GM12874 (cell line): ENCODE results near the gene MPST.

ENCODE experiments used
- CTCF ChIP-seq: IDR thresholded peaks from 2 replicates; pipeline ENCODE4 v1.5.1; 2011; ENCODE audit warnings: low read depth, mild to moderate bottlenecking, control low read depth, low read length, moderate library complexity; ENCODE audit not compliant: insufficient read depth

The MPST gene

GRCh38 chr22:36997746-36998145, 21.8 kb upstream of the MPST start:
- TF ChIP-seq CTCF: no peak

DNA sequence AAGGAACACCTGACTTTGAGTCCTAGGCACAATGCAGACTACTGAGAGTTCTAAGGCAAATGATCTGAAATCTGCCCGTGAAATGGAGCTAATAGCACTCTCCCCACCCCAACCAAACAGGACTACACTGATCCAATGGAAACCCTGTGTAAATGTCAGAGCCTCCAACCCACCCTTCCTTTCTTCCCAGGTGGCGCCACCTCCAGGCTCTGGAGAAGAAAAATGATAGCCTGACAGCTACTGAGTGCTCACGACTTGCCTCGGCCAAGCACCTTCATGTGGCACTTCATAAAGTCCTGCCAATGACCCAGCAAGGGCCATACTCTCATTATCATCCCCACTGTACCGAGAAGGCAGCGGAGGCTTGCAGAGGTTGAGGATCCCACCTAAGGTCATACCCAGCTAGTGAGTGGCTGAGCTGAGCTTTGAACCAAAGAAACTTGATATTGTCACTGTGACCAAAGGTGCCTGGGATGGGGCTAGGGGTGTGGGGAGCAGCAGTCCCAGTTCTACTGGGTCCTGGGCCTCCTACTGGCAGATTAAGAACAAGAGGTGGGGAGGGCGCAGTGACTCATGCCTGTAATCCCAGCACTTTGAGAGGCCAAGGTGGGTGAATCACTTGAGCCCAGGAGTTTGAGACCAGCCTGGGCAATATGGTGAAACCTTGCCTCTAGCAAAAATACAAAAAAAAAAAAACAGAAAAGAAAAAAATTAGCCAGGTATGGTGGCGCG, 20.8 kb upstream of the MPST start:
- 0 out of 2 replicates have a peak, but pooled peaks have one; percentile 17 for TF ChIP-seq CTCF

- no peak for TF ChIP-seq CTCF
Measured at GRCh38 chr22:36999463-36999862, 20.1 kb upstream of the MPST start.

- TF ChIP-seq CTCF: no peak
Measured at GRCh38 chr22:37000676-37001534, 18.6 kb upstream of the MPST start.

DNA sequence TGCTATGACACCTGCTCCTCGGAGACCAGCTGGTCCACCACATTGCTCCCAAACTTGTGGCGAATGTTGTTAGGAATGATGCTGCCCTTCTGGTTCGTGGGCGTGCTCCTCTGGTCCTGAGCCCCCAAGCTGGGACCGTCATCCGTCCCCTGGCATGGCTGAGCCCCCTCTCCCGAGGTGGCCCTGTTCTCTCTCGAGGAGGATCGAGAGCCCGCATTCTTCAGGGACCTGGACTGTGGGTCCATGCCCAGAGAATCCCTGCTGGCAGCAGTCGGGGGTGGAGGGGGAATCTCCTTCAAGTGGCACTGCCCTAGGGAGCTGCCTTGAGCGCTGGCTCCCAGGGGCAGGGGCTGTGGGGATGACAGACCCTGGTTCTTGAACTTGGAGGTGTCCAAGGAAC, 17.7 kb upstream of the MPST start:
- no peak for TF ChIP-seq CTCF

DNA sequence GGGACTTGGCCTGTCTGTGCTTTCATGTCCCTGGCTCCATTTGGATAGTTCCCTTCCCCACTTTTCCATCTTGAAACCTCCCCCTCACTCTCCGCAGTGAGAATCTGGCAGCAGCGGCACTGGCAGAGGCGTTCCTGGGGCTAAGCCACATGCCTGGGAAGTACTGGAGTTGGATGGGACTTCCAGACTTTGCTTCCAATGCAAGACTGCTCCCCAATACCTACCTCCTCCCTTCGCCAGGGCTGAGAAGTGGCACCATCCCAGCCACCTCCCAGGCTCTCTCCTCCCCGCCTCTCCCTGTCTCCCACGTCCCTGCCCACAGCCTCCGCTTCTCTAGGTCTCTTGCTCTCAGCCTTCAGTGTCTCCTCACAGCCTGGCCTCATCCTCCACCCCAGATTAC, 16.9 kb upstream of the MPST start:
- TF ChIP-seq CTCF: no peak

DNA sequence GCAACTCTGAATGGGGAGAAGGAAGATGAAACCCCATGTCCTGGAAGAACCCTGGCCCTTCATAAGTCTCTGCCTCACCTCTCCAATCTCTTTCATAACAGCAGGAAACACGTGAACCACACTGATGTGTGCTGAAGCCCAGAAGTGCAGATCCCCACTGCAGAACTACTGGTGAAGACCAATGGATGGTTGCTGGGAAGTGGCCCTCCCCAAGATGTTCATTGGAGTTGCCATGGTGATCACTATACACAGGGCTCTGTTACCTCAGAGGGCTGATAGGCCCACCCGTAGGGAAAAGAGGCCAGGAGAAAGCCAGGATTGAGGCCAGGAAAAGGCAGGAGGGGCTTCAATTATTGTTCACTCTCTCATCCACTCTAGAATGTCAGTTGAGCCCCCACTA, 11.9 kb upstream of the MPST start:
- TF ChIP-seq CTCF: no peak
